Tibial artery (tissue), 4 donors: ENCODE measurements around the gene ST6GALNAC1.

Experiments used
- DNase-seq, 2 donors: peaks; one replicate each; pipeline ENCODE4 v3.0.0-alpha.2; 2019
- H3K27ac ChIP-seq, 2 donors: fragments of 200-600 bp; sonication (generic) in 1 of 2; 1 replicate in 1 of 2; 2 replicates in 1 of 2; pipeline ENCODE4 v1.5.1; 2018 to 2019; ENCODE audit warnings: mild to moderate bottlenecking in 1 of 2
- H3K27me3 ChIP-seq, 2 donors: fragments of 200-600 bp; sonication (generic) in 1 of 2; one replicate each; pipeline versions ENCODE4 v1.5.1 to v1.6.0; 2016 to 2019
- H3K36me3 ChIP-seq, 3 donors: fragments of 200-600 bp; sonication (generic) in 2 of 3; one replicate each; pipeline ENCODE4 v1.5.1; 2016 to 2019; ENCODE audit warnings: mild to moderate bottlenecking in 2 of 3
- H3K4me1 ChIP-seq, 4 donors: fragments of 200-600 bp; sonication (generic) in 2 of 4; 1 replicate in 3 of 4; 2 replicates in 1 of 4; pipeline ENCODE4 v1.5.1; 2016 to 2019
- H3K4me3 ChIP-seq, 2 donors: fragments of 200-600 bp; sonication (generic) in 1 of 2; 1 replicate in 1 of 2; 2 replicates in 1 of 2; pipeline ENCODE4 v1.5.1; 2018 to 2019; ENCODE audit warnings: mild to moderate bottlenecking in 2 of 2
- H3K9me3 ChIP-seq, 3 donors: fragments of 200-600 bp; sonication (generic) in 1 of 3; one replicate each; pipeline ENCODE4 v1.5.1; 2016 to 2019
- CTCF ChIP-seq, 2 experiments: fragments of 200-600 bp in 1 of 2; fragments of 450-650 bp in 1 of 2; IDR thresholded peaks; one replicate each; pipeline ENCODE4 v1.5.1; 2017 to 2019; ENCODE audit warnings: antibody characterized with exemption in 2 of 2, mild to moderate bottlenecking in 1 of 2, moderate library complexity in 1 of 2
- intact Hi-C: fragments of 100-400 bp; cut with DNase I; formaldehyde crosslinking; loops from one replicate; pipeline ENCODE4 v1.15.0; 2023; ENCODE audit warnings: low total_unique reads

ST6GALNAC1 gene

GRCh38 chr17:76584427-76585032, 59.0 kb downstream of the ST6GALNAC1 start:
- H3K36me3 ChIP-seq = no peaks in the 10 kb centered on the region
- H3K9me3 ChIP-seq = no peaks in the 10 kb centered on the region
- peaks cover 0 to 47% of the 10 kb centered on the region in 2 donors for H3K27me3 ChIP-seq
- TF ChIP-seq CTCF (IDR thresholded peaks at IDR 0.05) = no peak
- intact Hi-C loops = no loop called here
- peaks cover 4 to 25% (median 19%) of the 10 kb centered on the region in 4 donors for H3K4me1 ChIP-seq
- H3K4me3 ChIP-seq = peak overlapping the region; percentile 46 to 63
- DNase-seq = no peak
- no peak overlapping the region for H3K27ac ChIP-seq

GRCh38 chr17:76582660-76583059, 60.9 kb downstream of the ST6GALNAC1 start:
- H3K27ac ChIP-seq = no peak overlapping the region
- no peak for DNase-seq
- intact Hi-C loops = no loop called here

GRCh38 chr17:76581515-76581914, 62.0 kb downstream of the ST6GALNAC1 start:
- DNase-seq = no peak
- Histone ChIP-seq H3K27me3 (peaks cover 0 to 21% of the 10 kb centered on the region in 2 donors), H3K4me3 (no peak overlapping the region), H3K36me3 (no peaks in the 10 kb centered on the region), H3K9me3 (no peaks in the 10 kb centered on the region), H3K4me1 (peaks cover 4 to 21% (median 17%) of the 10 kb centered on the region in 4 donors), H3K27ac (no peak overlapping the region)
- no peak for TF ChIP-seq CTCF (IDR thresholded peaks at IDR 0.05)
- intact Hi-C loops = no loop called here

More at GRCh38 chr17:76582660-76583059, 60.9 kb downstream of the ST6GALNAC1 start:
- Histone ChIP-seq H3K4me1 (peaks cover 4 to 25% (median 19%) of the 10 kb centered on the region in 4 donors), H3K27me3 (peaks cover 0 to 29% of the 10 kb centered on the region in 2 donors), H3K4me3 (no peak overlapping the region), H3K36me3 (no peaks in the 10 kb centered on the region), H3K9me3 (no peaks in the 10 kb centered on the region)
- TF ChIP-seq CTCF (IDR thresholded peaks at IDR 0.05) = no peak

- intact Hi-C loops = no loop called here
- Histone ChIP-seq H3K27me3 (no peaks in the 10 kb centered on the region), H3K4me3 (no peak overlapping the region), H3K27ac (no peak overlapping the region), H3K36me3 (no peaks in the 10 kb centered on the region), H3K9me3 (no peaks in the 10 kb centered on the region), H3K4me1 (no peaks in the 10 kb centered on the region)
- TF ChIP-seq CTCF (IDR thresholded peaks at IDR 0.05) = no peak
- no peak for DNase-seq
Observed at GRCh38 chr17:76579281-76579680, 64.3 kb downstream of the ST6GALNAC1 start.

GRCh38 chr17:76578376-76578775, 65.2 kb downstream of the ST6GALNAC1 start:
- H3K27me3 ChIP-seq = no peaks in the 10 kb centered on the region
- H3K4me3 ChIP-seq = no peak overlapping the region
- intact Hi-C loops = no loop called here
- DNase-seq = no peak
- H3K9me3 ChIP-seq = no peaks in the 10 kb centered on the region
- H3K4me1 ChIP-seq = no peaks in the 10 kb centered on the region
- no peak for TF ChIP-seq CTCF (IDR thresholded peaks at IDR 0.05)
- H3K27ac ChIP-seq = no peak overlapping the region
- H3K36me3 ChIP-seq = no peaks in the 10 kb centered on the region

GRCh38 chr17:76577876-76578275, 65.7 kb downstream of the ST6GALNAC1 start:
- Histone ChIP-seq H3K27ac (no peak overlapping the region), H3K27me3 (no peaks in the 10 kb centered on the region), H3K9me3 (no peaks in the 10 kb centered on the region), H3K36me3 (no peaks in the 10 kb centered on the region), H3K4me3 (no peak overlapping the region), H3K4me1 (no peaks in the 10 kb centered on the region)
- intact Hi-C loops = no loop called here
- no peak for TF ChIP-seq CTCF (IDR thresholded peaks at IDR 0.05)
- no peak for DNase-seq
